AG08396 (cell line): ENCODE results near the gene SLC7A10.
"Not testable (repeated sequence)": the region's sequence is repeated elsewhere in the genome, so short reads cannot be mapped to it uniquely, and the experiment has no call there.

Experiments
- DNase-seq: peaks from one replicate; pipeline ENCODE4 v3.0.0; 2012; ENCODE audit warnings: low spot score, mixed read lengths

The SLC7A10 gene

DNA sequence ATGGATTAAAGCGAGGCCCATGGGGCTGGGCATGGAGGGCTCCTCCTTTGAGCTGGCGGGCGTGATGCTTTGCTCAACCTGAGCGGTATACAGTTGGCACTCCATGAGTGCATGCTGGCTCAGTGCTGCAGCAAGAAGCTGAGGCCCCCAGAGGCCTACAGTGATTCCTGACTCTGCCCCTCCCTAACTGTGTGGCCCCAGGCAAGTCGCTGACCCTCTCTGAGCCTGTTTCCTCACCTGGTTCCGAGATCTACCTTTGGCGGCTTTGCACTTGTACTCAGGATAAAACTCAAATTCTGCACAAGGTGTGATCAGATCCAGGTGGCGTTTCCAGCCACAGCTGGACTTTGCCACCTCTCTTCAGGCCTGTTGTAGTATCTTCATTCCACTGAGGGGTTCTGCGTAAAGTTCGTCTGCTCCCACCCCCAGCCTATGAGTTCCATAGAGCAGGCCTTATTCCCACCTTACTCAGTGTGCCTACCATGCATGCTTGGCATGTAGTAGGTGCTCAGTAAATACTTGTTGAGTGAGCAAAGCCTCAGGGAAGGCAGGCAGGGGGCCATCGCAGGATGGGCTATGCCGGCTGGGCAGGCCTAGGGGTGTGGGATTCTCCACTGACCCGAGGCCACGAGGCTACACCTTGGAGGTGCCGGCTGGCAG is 23.6 kb downstream of the SLC7A10 start:
- DNase-seq, result no peak

DNA sequence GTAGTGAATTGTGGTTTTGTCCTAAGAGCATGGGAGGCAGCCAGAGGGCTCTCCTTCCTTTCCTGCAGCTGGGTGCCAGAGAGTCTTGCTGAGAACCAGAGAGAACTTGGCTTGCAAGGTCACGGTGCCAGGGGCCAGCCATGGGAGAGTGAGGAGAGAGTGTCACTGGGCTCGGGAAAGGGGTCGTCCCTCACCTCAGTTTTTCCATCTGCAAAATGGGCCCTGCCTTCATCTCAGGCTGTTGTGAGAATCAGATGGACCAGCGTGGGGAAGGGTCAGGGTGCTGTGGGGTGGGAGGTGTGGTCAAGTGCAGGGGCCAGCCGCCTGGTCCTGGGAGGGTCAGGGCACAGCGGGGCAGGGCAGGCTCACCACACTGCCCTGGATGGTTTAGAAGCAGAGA is 24.2 kb downstream of the SLC7A10 start:
- DNase-seq, result no peak

DNA sequence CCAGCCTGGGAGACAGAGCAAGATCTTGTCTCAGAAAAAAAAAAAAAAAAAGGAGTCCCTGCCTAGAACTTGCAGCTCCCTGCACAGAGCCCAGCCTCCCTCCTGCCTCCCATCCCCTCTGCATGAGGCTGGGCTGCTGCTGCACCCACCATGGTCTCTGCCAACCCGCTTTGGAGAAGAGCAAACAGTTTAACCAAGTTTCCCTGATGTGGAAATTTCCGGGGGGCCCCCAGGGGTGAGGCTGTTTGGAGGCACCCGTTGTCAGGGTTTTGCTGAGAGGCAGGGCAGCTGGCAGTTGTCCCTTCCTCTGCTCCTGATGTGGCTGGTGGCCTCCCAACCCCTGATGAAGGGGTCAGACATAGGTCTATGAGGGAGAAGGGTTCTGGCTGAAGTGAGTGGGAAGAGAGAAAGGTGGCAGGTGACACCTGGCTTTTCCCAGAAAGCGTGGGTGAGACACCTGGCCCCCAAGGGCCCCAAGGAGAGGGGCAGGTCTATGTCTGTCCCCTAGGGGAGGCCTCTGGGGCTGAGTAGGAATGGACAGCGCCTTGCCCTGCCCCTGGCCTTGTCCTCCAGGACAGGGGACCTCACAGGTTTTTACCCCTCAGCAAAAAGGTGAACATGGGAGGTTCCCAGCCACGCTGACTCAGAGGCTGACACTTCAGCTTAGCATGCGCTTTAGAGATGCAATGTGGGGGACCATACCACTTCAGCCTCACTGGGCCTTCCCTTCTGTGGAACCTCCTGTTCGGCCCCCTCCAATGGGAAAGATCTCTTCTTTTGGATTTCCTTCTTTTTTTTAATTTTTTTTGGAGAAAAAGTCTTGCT is 26.0 kb downstream of the SLC7A10 start:
- no peak for DNase-seq

DNA sequence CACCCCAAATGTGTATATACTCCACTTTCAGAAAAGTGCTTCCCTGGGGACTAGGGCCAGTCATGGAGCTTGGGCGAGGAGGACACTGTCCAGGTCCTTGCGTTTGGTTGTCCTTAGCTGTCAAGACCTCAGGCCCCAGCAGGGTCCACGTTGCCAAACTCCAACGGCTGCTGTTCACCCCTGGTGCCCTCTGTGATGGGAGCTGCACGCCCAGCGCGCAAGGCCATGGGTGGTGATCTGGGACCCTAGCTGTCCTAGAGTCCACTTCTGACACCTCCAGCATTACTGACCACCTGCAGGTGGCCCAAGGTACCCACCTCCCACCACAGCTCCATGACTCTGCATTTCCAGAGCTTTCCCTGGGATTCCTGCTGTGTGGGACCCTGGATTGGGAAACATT is 27.5 kb downstream of the SLC7A10 start:
- no peak for DNase-seq

- no peak for DNase-seq
These were observed 28.1 kb downstream of the SLC7A10 start for GRCh38 chr19:33197591-33198000.

GRCh38 chr19:33196446-33197193 is 29.0 kb downstream of the SLC7A10 start:
- DNase-seq, result no peak

DNA sequence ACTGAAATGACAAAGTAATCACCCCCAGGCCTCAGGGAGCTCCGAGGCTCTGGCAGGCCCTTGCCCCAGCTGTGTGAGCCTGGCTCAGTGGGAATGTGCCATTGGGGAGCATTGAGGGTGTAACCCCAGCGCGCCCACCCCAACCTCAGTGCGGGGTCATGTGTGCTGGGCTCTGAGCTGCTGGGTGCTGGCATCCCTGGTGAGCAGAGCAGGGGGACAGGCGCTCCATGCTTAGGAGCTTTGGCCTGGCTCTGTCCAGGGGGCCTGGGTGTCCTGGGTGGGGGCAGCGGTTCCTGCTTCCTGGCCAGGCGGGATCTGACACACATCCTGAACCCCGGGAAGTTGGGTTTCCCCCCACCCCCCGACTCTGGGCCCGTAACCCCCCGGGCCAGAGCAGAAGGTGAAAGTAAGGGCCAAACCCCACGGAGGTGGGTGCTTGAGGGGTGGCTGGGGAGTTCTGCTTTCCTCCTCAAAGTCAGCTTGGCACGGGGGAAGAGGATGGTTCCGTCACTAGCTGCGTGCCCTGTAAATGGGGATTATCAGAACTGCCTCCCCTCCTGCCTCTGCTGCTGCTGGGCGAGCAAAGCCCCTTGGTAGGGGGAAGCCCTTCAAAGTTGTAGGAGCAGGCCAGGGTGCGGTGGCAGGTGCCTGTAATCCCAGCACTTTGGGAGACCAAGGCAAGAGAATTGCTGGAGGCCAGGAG is 29.9 kb downstream of the SLC7A10 start:
- no peak for DNase-seq

GRCh38 chr19:33194886-33195644 is 30.6 kb downstream of the SLC7A10 start:
- peak; percentile 82 for DNase-seq

GRCh38 chr19:33194532-33194885 is 31.1 kb downstream of the SLC7A10 start:
- peak; percentile 57 for DNase-seq

DNA sequence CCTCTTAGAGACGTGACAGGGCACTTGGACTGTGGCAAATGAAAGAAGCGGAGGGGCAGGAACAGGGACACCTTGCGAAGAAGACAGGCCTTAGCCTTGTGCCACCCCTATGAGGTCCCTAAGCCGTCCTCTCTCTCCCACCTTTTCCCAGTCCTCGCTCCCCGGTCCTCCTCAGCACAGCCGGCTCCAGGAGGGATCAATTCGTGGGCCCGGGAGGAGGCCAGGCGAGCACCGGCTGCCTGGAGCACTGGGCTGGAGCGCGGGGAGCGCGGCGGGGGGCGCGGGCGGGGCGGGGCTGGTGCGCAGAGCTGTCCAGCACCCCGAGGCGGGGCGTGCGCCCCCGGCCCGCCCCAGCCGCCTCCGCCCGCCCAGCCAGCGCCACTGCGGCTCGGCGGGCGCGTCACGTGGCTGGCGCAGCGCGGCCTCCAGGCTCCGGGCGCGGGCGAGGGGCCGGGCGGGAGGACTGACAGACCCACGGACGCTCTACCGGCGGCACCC is 31.7 kb downstream of the SLC7A10 start, which contains the start of gene LRP3:
Gene LRP3 (plus strand): TSS at position 466 of the 498 bp plus-strand sequence. CDS start 456 bp downstream, outside the sequence.
- DNase-seq, result peak; percentile 69

DNA sequence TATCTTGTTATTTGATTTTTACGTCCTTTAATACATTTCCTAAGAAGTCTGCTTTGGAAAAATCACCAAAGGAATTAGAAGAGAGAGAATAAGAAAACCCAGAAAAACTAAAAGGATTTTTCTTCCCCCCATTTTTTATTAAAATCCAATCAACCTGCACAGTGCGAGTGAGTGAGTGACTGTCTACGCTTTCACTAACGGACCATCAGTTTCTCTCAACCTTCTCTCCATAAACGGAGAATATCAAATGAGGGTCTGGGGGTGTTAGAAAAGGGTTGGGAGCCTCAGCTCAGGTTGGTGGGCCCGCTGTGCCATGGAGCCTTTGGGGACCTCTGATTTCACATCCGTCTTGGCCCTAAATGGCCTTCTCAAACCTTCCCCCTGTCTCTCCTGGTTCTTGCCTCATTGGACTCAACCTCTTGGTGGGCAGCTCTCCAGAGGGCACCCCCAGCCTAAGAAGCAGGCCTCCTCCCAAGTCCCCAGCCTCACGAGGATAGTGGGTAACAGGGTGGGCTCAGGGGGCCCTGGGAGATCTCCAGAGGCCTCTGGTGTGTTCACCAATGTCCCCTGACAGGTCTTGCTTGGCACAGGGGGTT is 32.3 kb downstream of the SLC7A10 start:
- no peak for DNase-seq

DNA sequence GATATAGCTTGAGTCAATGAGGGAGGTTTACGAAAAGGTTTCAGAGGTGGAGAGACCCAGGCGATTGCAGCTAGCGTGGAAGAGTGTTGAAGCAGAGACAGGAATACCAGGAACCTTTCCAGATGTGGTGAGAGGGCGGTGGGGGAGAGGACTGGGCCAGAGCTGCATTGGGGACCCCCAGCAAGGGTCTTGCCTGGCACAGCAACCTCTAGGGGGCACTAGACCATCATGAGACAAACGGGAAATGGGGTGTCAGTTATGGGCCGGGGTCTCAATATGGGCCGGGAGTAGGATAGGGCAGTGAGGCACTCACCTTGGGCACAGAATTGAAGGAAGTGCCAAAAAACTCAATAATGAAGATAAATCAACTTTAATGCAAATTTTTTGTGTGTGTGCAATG is 33.6 kb downstream of the SLC7A10 start:
- DNase-seq, result peak; percentile 1

GRCh38 chr19:33191501-33191900 is 34.1 kb downstream of the SLC7A10 start:
- peak; percentile 5 for DNase-seq

- DNase-seq, result not testable (repeated sequence)
These were observed 34.6 kb downstream of the SLC7A10 start for GRCh38 chr19:33191092-33191491.

DNA sequence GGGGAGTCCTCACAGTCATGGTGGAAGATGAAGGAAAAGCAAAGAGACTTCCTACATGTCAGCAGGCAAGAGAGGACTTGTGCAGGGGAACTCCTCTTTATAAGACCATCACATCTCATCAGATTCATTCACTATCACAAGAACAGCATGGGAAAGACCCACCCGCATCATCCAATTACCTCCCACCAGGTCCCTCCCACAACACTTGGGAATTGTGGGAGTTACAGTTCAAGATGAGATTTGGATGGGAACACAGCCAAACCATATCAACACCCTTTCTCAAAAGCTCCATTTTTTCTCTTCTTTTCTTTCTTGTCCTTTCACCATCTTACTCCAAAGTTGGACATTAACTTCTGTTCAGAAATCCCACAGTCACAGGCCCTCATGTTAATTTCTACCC is 36.2 kb downstream of the SLC7A10 start:
- no peak for DNase-seq

DNA sequence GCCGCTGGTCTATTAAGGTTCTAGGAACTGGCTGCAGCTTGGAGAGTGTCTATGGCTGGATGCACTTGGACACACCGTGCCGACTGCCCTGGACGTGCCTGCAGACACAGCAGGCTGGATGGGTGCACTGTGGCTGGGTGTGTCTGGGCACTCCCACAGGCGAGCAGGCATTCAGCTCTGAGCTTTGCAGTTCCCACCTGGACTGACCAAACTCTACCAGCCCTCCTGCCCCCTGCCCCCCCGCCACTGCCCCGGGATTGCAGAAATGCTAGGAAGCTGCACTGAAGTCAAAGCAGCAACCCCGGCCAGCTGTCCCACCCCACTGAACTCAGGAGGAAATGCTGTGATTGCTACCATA is 38.5 kb downstream of the SLC7A10 start:
- DNase-seq, result no peak

DNA sequence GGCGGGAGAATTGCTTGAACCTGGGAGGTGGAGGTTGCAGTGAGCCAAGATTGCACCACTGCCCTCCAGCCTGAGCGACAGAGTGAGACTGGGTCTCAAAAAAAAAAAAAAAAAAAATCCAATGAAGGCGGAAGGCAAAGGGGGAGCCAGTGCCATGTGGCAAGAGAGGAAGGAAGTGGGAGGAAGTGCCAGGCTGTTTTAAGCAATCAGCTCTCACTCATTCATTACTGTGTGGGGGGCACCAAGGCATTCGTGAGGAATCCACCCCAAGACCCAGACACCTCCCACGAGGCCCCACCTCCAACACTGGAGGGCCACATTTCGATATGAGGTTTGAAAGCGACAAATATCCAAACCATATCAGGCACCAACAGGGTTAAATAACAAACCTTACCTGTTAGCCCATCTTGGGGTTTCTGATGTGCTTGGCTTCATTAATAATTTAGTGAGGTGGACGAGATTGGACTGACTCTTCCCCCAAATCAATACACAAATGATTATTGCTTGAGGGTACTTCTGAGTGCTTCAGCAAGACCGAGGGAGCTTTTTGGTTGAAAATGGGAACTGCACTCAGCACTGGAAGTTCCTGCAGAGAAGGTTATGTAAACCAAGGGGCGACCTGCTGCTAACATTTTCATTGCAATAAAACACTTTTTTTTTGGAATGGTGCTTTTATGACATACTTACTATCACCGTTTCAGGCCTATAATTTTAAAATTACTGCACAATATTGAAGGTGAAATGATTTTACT is 39.0 kb downstream of the SLC7A10 start:
- DNase-seq, result no peak

- peak; percentile 69 for DNase-seq
These were observed 48.2 kb downstream of the SLC7A10 start for GRCh38 chr19:33177417-33177979.

DNA sequence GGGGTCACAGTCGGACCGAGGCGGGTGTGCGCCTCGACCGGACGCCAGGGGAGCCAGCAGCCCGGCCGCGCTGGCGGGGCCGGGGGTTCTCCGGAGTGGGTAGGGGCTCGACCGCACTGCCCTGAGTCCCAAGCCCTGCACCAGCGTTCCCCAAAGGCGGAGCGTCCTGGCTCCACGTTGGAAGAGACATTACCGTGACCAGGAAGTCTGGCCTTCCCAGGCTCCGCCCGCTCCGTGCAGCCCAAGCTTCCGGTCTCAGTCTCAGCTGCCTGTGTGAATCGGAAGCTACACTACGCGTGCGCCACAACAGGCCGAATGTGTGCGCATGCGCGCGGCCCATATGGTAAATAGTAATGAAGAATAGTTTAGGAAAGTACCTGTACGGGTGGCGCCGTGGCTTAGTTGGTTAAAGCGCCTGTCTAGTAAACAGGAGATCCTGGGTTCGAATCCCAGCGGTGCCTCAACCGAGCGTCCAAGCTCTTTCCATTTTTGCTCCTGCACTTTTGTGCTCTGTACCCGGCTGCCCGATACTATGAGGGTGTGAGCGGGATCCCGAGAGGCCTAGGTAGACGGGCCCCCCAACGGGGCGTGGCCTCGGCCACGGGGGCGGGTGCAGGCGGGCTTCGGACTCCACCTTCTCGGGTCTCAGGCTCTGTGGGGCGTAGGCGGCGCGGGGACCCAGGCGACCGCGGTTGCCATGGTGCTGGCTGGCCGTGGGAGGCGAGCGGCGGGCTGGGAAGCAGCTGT is 48.8 kb downstream of the SLC7A10 start:
- peak; percentile 98 for DNase-seq
